ENCODE data around the gene OSBPL3. TPM values are rescaled to one million over a fixed set of nuclear protein-coding genes. Genes with fewer than 3 reads are reported as not detected.
"Not testable (repeated sequence)": the region's sequence is repeated elsewhere in the genome, so short reads cannot be mapped to it uniquely, and the experiment has no call there.

OSBPL3 gene
- total RNA-seq, 1 experiment from 2014 or later = 8.6 TPM

- Histone ChIP-seq H2AFZ (ENCODE audit: low read length) (no peak overlapping the region), H3K9ac (ENCODE audit: extremely low read depth, insufficient read length, low read length) (no peak overlapping the region), H3K27ac (ENCODE audit: insufficient read length, low read depth, low read length) (no peak overlapping the region), H3K14ac (ENCODE audit: insufficient read depth, low read length) (no peak overlapping the region), H3K79me2 (ENCODE audit: insufficient read depth, low read length) (0 out of 2 replicates have a peak, but pooled peaks cover 2% of the 10 kb centered on the region), H4K20me1 (ENCODE audit: control insufficient read depth, insufficient read depth, insufficient read length) (no peaks in the 10 kb centered on the region), H3K27me3 (ENCODE audit: insufficient read depth, low read length) (no peaks in the 10 kb centered on the region), H3K4me1 (ENCODE audit: insufficient read depth, low read length) (no peaks in the 10 kb centered on the region), H2BK15ac (ENCODE audit: low read depth, low read length) (no peak overlapping the region), H3K23ac (ENCODE audit: insufficient read length, low read depth, low read length) (no peak overlapping the region), H3K18ac (ENCODE audit: insufficient read length, low read depth, low read length) (no peak overlapping the region), H4K91ac (ENCODE audit: insufficient read length, low read depth, low read length) (no peak overlapping the region), H4K8ac (replicated peaks; ENCODE audit: insufficient read length, low read depth, low read length) (no peak overlapping the region), H3K9me3 (ENCODE audit: control insufficient read depth, low read depth, low read length) (no peaks in the 10 kb centered on the region), H3T11ph (ENCODE audit: low read length) (no peak overlapping the region), H3K79me1 (ENCODE audit: insufficient read depth, low read depth, low read length, poor library complexity, severe bottlenecking) (no peaks in the 10 kb centered on the region), H2BK120ac (ENCODE audit: low read depth, low read length, poor library complexity, severe bottlenecking) (no peak overlapping the region), H4K5ac (ENCODE audit: insufficient read length, low read depth, low read length) (no peak overlapping the region), H3K56ac (ENCODE audit: insufficient read length, low read depth, low read length) (no peak overlapping the region), H2BK5ac (ENCODE audit: insufficient read length, low read length) (no peak overlapping the region), H2AK5ac (ENCODE audit: insufficient read length, low read length) (no peak overlapping the region), H2BK20ac (ENCODE audit: low read depth, low read length, poor library complexity, severe bottlenecking) (no peak overlapping the region), H3K4ac (ENCODE audit: low read depth, low read length) (no peak overlapping the region), H3K4me2 (ENCODE audit: insufficient read depth, insufficient read length, low read length) (no peak overlapping the region), H2BK12ac (ENCODE audit: insufficient read length, low read depth, low read length) (no peak overlapping the region), H3K23me2 (ENCODE audit: insufficient read length, low read depth, low read length, poor library complexity, severe bottlenecking) (no peaks in the 10 kb centered on the region)
- no peaks in the 10 kb centered on the region for H3K27me3 Mint-ChIP-seq (ENCODE audit: low read depth)
- no peak overlapping the region for H3K27ac Mint-ChIP-seq
- peaks cover 0 to 6% of the 10 kb centered on the region in 2 experiments; a peak in 3 of 4 replicates for H3K4me1 Mint-ChIP-seq
- DNase-seq = no peak
- no peaks in the 10 kb centered on the region for H3K9me3 Mint-ChIP-seq
- no peaks in the 10 kb centered on the region for H3K36me3 Mint-ChIP-seq (ENCODE audit: insufficient read depth in 1 of 3, low read depth in 3 of 3)
- TF ChIP-seq CTCF (conservative IDR thresholded peaks at IDR 0.05) = no peak
- no peak overlapping the region for H3K4me3 Mint-ChIP-seq
- WGBS (ENCODE audit: extremely low coverage, insufficient read length, low lambda C conversion rate) = no CpG with 5 or more reads among the region's 4 CpGs
Measured at GRCh38 chr7:24905996-24906770, 73.8 kb downstream of the OSBPL3 start.

- H3T11ph ChIP-seq (ENCODE audit: low read length); H2BK5ac ChIP-seq (ENCODE audit: insufficient read length, low read length); H3K4me1 ChIP-seq (ENCODE audit: insufficient read depth, low read length); H3K9ac ChIP-seq (ENCODE audit: extremely low read depth, insufficient read length, low read length); H3K79me1 ChIP-seq (ENCODE audit: insufficient read depth, low read depth, low read length, poor library complexity, severe bottlenecking); H3K23ac ChIP-seq (ENCODE audit: insufficient read length, low read depth, low read length); H4K20me1 ChIP-seq (ENCODE audit: control insufficient read depth, insufficient read depth, insufficient read length); H4K8ac ChIP-seq (replicated peaks; ENCODE audit: insufficient read length, low read depth, low read length); H3K18ac ChIP-seq (ENCODE audit: insufficient read length, low read depth, low read length); H3K27me3 Mint-ChIP-seq (ENCODE audit: low read depth); H3K27ac ChIP-seq (ENCODE audit: insufficient read length, low read depth, low read length); DNase-seq; H3K14ac ChIP-seq (ENCODE audit: insufficient read depth, low read length); H2BK120ac ChIP-seq (ENCODE audit: low read depth, low read length, poor library complexity, severe bottlenecking); H3K27me3 ChIP-seq (ENCODE audit: insufficient read depth, low read length); H4K91ac ChIP-seq (ENCODE audit: insufficient read length, low read depth, low read length); H3K9me3 Mint-ChIP-seq; H3K27ac Mint-ChIP-seq; H3K79me2 ChIP-seq (ENCODE audit: insufficient read depth, low read length); H2AK5ac ChIP-seq (ENCODE audit: insufficient read length, low read length); H2BK12ac ChIP-seq (ENCODE audit: insufficient read length, low read depth, low read length); H3K4me3 Mint-ChIP-seq; H3K9me3 ChIP-seq (ENCODE audit: control insufficient read depth, low read depth, low read length); H2BK15ac ChIP-seq (ENCODE audit: low read depth, low read length); H3K56ac ChIP-seq (ENCODE audit: insufficient read length, low read depth, low read length); H3K4ac ChIP-seq (ENCODE audit: low read depth, low read length); H3K4me1 Mint-ChIP-seq; H3K23me2 ChIP-seq (ENCODE audit: insufficient read length, low read depth, low read length, poor library complexity, severe bottlenecking); H2AFZ ChIP-seq (ENCODE audit: low read length); H3K36me3 Mint-ChIP-seq (ENCODE audit: insufficient read depth in 1 of 3, low read depth in 3 of 3); H3K4me2 ChIP-seq (ENCODE audit: insufficient read depth, insufficient read length, low read length); H4K5ac ChIP-seq (ENCODE audit: insufficient read length, low read depth, low read length); H2BK20ac ChIP-seq (ENCODE audit: low read depth, low read length, poor library complexity, severe bottlenecking): not testable (repeated sequence)
- WGBS (ENCODE audit: extremely low coverage, insufficient read length, low lambda C conversion rate) = no CpG with 5 or more reads among the region's 4 CpGs
Measured at GRCh38 chr7:24903992-24904391, 76.0 kb downstream of the OSBPL3 start.

Data from H9 (cell line).